GM18505 (cell line): Measurements from ENCODE around the gene COL23A1.
"Not testable (repeated sequence)": the region's sequence is repeated elsewhere in the genome, so short reads cannot be mapped to it uniquely, and the experiment has no call there.

Source experiments
- ATAC-seq: cut with Tn5 transposase; IDR thresholded peaks from one replicate; pipeline ENCODE4 v1.9.1; 2021; ENCODE audit not compliant: unreplicated experiment
- POLR2A ChIP-seq: IDR thresholded peaks from 4 replicates; pipeline ENCODE4 v1.6.1; 2011; ENCODE audit warnings: borderline replicate concordance; ENCODE audit not compliant: insufficient read depth, insufficient read length; ENCODE audit errors: extremely low read depth

The COL23A1 gene

GRCh38 chr5:178230879-178231538, 359.2 kb downstream of the COL23A1 start:
- no peak for TF ChIP-seq POLR2A
- no peak for ATAC-seq

GRCh38 chr5:178229861-178230260, 360.3 kb downstream of the COL23A1 start:
- TF ChIP-seq POLR2A = no peak
- no peak for ATAC-seq

- not testable (repeated sequence) for ATAC-seq
Observed at GRCh38 chr5:178229111-178229510, 361.1 kb downstream of the COL23A1 start.

- ATAC-seq = no peak
Observed at GRCh38 chr5:178228609-178229008, 361.6 kb downstream of the COL23A1 start.

GRCh38 chr5:178227929-178228328, 362.3 kb downstream of the COL23A1 start:
- no peak for ATAC-seq
- TF ChIP-seq POLR2A = no peak

More at GRCh38 chr5:178228609-178229008, 361.6 kb downstream of the COL23A1 start:
- no peak for TF ChIP-seq POLR2A

- no peak for ATAC-seq
- TF ChIP-seq POLR2A = no peak
Observed at GRCh38 chr5:178227138-178227659, 363.0 kb downstream of the COL23A1 start.

GRCh38 chr5:178225174-178225573, 365.0 kb downstream of the COL23A1 start:
- no peak for TF ChIP-seq POLR2A
- ATAC-seq = no peak

GRCh38 chr5:178224403-178224802, 365.8 kb downstream of the COL23A1 start:
- peak; percentile 12 for TF ChIP-seq POLR2A
- ATAC-seq = no peak

- ATAC-seq = no peak
- no peak for TF ChIP-seq POLR2A
Observed at GRCh38 chr5:178223828-178224335, 366.3 kb downstream of the COL23A1 start.

GRCh38 chr5:178223196-178223773, 366.9 kb downstream of the COL23A1 start:
- ATAC-seq = no peak
- no peak for TF ChIP-seq POLR2A

- no peak for TF ChIP-seq POLR2A
- ATAC-seq = no peak
Observed at GRCh38 chr5:178222292-178222691, 367.9 kb downstream of the COL23A1 start.

- no peak for ATAC-seq
- TF ChIP-seq POLR2A = no peak
Observed at GRCh38 chr5:178221853-178222252, 368.3 kb downstream of the COL23A1 start.

- ATAC-seq = no peak
- TF ChIP-seq POLR2A = peak; percentile 14
Observed at GRCh38 chr5:178221282-178221681, 368.9 kb downstream of the COL23A1 start.

- ATAC-seq = no peak
- no peak for TF ChIP-seq POLR2A
Observed at GRCh38 chr5:178218827-178219226, 371.4 kb downstream of the COL23A1 start.
